Retinal pigment epithelial cell (primary cell): Measurements from ENCODE around the gene GYPC.
"Not testable (repeated sequence)": the region's sequence is repeated elsewhere in the genome, so short reads cannot be mapped to it uniquely, and the experiment has no call there.

Experiments
- DNase-seq: peaks from one replicate; pipeline ENCODE4 v3.0.0-alpha.2; 2010; ENCODE audit warnings: low read depth
- H3K4me3 ChIP-seq: 2 replicates; pipeline ENCODE4 v1.5.1; 2011; ENCODE audit warnings: mild to moderate bottlenecking, low read length, control low read depth, moderate library complexity
- TF ChIP-seq, protein P1 (sequence below): conservative IDR thresholded peaks from 2 replicates; pipeline ENCODE4 v1.5.1; 2011; ENCODE audit warnings: low read depth, low read length, control low read depth, inconsistent platforms

GYPC gene

DNA sequence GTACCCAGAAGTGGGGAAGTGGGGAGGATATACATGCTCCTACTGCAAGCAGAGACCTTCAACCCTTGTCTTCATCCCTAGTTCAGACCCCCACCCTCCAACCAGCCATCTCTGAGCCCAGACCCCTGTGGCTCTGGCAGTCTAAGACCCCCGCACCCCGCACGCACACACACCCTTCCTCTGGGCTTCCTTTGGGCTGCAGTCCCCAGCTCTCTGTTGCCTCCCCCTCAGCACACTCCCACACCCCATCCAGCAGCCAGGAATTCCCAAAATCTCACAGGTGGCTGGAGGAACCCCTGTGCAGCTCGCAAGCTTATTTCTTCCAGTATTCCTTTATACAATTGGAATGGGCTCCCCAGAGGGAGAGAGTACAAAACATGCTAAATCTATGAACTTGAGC is 13.9 kb upstream of the GYPC start:
- no peak for DNase-seq
- TF ChIP-seq, protein P1, sequence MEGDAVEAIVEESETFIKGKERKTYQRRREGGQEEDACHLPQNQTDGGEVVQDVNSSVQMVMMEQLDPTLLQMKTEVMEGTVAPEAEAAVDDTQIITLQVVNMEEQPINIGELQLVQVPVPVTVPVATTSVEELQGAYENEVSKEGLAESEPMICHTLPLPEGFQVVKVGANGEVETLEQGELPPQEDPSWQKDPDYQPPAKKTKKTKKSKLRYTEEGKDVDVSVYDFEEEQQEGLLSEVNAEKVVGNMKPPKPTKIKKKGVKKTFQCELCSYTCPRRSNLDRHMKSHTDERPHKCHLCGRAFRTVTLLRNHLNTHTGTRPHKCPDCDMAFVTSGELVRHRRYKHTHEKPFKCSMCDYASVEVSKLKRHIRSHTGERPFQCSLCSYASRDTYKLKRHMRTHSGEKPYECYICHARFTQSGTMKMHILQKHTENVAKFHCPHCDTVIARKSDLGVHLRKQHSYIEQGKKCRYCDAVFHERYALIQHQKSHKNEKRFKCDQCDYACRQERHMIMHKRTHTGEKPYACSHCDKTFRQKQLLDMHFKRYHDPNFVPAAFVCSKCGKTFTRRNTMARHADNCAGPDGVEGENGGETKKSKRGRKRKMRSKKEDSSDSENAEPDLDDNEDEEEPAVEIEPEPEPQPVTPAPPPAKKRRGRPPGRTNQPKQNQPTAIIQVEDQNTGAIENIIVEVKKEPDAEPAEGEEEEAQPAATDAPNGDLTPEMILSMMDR: no peak
- no peak overlapping the region for H3K4me3 ChIP-seq

DNA sequence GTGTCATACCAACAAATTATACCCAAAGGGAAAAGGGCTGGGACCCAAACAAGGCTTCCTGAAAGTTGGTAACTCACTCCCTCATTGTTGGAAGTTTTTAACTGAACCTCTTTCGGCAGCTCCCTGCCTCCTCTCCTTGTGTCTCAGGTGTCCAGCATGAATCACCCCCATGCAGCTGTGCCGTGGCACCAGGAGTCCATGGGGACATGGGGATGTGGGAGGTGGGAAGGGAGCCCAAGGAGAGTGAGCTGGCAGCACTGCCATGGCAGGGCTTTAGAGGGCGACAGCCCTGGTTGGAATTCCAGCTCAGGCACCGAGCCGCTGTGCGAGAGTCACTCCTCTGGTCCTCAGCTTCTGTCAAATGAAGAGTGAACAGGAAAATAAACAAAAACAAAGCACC is 12.5 kb upstream of the GYPC start:
- TF ChIP-seq, protein P1: no peak
- DNase-seq: no peak
- H3K4me3 ChIP-seq: no peak overlapping the region

DNA sequence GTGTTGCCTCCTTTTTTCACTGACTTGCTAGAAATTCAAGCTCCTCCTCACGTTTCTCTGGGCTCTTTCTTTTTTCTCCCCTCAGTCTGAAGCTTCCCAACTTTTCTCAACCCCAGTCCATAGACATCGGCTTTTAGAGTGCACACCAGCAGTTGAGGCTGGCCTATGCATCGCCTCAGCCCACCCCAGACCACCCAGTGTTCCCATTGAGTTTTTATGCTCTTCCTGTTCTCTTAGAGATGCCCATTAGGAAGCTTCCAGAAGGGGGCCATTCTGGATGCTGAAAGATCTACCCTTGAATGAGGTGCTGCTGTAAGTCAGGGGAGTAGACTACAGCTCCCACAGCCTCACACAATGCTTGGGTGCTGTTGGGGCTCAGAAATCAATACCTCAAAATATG is 12.0 kb upstream of the GYPC start:
- no peak for DNase-seq
- H3K4me3 ChIP-seq: no peak overlapping the region
- TF ChIP-seq, protein P1: no peak

DNA sequence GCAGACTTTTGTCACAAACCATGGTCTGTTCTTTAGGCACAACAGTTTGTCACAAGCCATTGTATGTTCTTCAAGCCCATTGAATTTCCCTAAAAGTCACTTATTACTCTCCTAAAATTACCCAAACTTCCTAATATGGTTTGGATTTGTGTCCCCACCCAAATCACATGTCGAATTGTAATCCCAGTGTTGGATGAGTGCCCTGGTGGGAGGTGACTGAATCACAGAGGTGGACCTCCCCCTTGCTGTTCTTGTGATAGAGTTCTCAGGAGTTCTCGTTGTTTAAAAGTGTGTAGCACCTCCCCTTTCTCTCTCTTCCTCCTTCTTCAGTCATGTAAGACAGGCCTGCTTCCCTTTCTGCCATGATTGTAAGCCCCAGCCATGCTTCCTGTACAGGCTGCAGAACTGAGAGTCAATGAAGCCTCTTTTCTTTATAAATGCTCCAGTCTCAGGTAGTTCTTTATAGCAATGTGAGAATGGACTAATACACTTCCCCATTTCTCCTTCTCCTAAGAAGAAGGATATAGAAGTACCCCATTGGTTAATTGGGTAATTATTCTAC is 11.2 kb upstream of the GYPC start:
- TF ChIP-seq, protein P1: no peak
- no peak overlapping the region for H3K4me3 ChIP-seq
- no peak for DNase-seq

DNA sequence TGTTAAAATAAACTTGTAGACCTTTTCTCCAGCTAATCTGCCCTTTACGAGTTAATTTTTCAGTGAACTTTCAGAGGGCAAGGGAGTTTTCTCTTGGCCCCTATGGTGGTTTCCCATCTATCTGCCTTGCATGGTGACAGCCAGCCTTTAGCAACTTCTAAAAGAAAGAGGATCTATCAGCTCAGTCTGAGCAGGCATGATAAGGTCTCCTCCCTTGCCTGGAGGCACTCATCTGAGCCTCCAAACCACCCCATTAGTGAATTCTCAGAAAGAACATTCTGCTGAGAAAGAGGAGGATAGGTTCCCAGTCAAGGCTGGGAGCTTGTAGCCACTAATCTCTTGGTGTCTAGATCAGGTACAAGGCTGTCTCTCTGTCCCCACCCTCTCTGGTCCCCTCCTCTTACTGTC is 10.7 kb upstream of the GYPC start:
- no peak for DNase-seq
- TF ChIP-seq, protein P1: no peak
- H3K4me3 ChIP-seq: no peak overlapping the region

DNA sequence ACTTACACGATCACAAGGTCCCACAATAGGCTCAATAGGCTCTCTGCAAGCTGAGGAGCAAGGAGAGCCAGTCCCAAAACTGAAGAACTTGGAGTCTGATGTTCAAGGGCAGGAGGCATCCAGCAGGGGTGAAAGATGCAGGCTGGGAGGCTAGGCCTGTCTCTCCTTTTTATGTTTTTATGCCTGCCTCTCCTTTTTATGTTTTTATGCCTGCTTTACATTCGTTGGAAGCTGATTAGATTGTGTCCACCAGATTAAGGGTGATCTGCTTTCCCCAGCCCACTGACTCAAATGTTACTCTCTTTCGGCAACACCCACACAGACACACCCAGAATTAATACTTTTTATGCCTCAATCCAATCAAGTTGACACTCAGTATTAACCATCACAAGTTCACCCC is 9.9 kb upstream of the GYPC start:
- no peak overlapping the region for H3K4me3 ChIP-seq
- no peak for DNase-seq
- TF ChIP-seq, protein P1: no peak

DNA sequence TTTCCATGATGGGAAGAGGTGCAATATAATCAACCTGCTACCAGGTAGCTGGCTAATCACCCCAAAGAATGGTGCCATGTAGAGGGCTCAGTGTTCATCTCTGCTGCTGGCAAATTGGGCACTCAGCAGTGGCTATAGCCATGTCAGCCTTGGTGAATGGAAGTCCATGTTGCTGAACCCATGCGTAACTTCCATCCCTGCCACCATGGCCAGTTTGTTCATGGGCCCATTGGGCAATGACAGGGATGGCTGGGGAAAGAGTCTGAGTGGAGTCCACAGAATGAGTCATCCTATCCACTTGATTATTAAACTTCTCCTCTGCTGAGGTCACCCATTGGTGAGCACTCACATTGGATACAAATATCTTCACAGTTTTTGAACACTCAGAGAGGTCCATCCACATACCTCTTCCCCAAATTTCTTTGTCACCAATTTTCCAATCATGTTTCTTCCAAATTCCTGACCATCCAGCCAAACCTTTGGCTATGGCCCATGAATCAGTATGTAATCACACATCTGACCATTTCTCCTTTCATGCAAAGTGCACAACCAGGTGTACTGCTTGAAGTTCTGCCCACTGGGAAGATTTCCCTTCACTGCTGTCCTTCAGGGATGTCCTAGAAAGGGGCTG is 8.1 kb upstream of the GYPC start:
- DNase-seq: not testable (repeated sequence)

DNA sequence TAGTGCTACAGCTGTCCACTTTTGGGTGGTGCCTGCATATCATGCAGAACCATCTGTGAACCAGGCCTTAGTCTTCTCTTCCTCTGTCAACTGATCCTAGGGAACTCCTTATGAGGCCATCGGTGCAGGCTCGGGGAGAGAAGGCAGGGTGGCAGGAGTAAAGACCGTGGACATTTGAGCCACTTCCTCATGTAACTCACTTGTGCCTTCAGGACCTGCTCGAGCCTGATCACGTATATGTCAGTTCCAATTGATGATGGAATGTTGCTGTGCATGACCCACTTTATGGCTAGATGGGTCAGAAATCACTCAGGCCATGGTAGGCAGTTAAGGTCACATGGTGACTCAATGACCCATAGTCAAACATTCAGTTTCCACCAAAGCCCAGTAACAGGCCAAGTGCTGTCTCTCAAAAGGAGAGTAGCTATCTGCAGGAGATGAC is 7.6 kb upstream of the GYPC start:
- H3K4me3 ChIP-seq, DNase-seq: not testable (repeated sequence)

More for the DNA sequence above, 8.1 kb upstream of the GYPC start:
- not testable (repeated sequence) for H3K4me3 ChIP-seq
